ENCODE data around the gene DSCAML1. TPM values are rescaled to one million over a fixed set of nuclear protein-coding genes. Genes with fewer than 3 reads are reported as not detected.

DSCAML1 gene
- polyA plus RNA-seq, 2 donors = 0.04 TPM

DNA sequence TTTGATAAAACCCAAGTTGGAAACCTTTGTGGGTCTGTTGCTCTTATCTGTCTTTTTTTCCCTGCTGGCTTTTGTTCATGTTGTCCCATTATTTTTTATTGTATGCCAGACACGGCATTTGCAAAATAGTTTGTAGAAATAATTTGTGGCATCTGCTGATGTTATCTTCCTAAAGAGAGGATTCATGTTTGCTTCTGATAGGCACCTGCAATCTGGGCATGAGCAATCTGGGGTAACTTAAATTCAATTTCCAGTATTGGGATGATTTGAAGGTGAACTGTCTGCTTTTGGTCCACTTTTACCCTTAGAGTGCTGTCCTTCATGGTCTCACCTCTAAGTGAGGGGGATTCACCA is 342.5 kb downstream of the DSCAML1 start:
- Histone ChIP-seq H3K27me3 (ENCODE audit: control insufficient read depth in 1 of 2, insufficient read depth in 2 of 2, low read length in 2 of 2) (no peaks in the 10 kb centered on the region), H3K27ac (ENCODE audit: low read depth in 2 of 2, low read length in 1 of 2) (no peak overlapping the region), H3K9me3 (ENCODE audit: control insufficient read depth in 2 of 2, insufficient read depth in 1 of 2, low read depth in 1 of 2, low read length in 1 of 2) (peaks cover 0 to under 1% of the 10 kb centered on the region in 2 donors), H3K36me3 (ENCODE audit: control insufficient read depth in 2 of 2, insufficient read depth in 2 of 2, low read length in 1 of 2) (no peaks in the 10 kb centered on the region), H3K4me3 (ENCODE audit: low read depth in 1 of 2, low read length in 2 of 2) (no peak overlapping the region), H3K4me1 (ENCODE audit: control insufficient read depth in 2 of 2, insufficient read depth in 2 of 2, low read length in 1 of 2) (no peaks in the 10 kb centered on the region)
- WGBS, 2 donors = 91% methylated on average over 1 of the region's 1 CpG

DNA sequence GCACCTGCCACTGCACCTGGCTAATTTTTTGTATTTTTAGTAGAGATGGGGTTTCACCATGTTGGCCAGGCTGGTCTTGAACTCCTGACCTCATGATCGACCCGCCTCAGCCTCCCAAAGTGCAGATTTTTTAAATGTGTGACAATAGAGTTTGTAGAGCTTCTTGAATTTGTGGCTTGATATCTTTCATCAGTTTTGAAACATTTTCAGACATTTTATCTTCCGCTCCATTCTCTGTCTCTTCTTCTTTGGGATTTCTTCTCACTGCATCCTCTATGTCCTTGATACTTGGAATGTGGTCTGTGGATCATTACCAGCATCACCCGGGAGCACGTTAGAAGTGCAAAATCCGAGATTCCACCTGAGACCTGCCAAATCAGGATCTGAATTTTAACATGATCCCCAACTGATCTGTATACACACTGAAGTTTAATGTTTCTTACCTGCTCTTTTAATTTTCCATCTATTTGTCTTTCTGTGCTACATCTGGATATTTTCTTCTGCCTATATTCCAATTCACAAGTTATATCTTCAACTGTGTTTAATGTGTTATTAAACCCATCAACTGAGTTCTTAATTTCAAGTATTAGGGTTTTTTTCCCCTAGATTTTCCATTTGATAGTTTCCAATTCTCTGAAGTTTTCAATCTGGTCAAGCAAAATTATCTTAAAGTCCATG is 343.0 kb downstream of the DSCAML1 start:
- H3K9me3 ChIP-seq (ENCODE audit: control insufficient read depth in 2 of 2, insufficient read depth in 1 of 2, low read depth in 1 of 2, low read length in 1 of 2) = peaks cover 0 to 3% of the 10 kb centered on the region in 2 donors
- no peaks in the 10 kb centered on the region for H3K4me1 ChIP-seq (ENCODE audit: control insufficient read depth in 2 of 2, insufficient read depth in 2 of 2, low read length in 1 of 2)
- no peaks in the 10 kb centered on the region for H3K27me3 ChIP-seq (ENCODE audit: control insufficient read depth in 1 of 2, insufficient read depth in 2 of 2, low read length in 2 of 2)
- no peak overlapping the region for H3K27ac ChIP-seq (ENCODE audit: low read depth in 2 of 2, low read length in 1 of 2)
- no peak overlapping the region for H3K4me3 ChIP-seq (ENCODE audit: low read depth in 1 of 2, low read length in 2 of 2)
- WGBS, 2 donors = 91 to 95% methylated on average over 6 of the region's 6 CpGs
- H3K36me3 ChIP-seq (ENCODE audit: control insufficient read depth in 2 of 2, insufficient read depth in 2 of 2, low read length in 1 of 2) = no peaks in the 10 kb centered on the region

- 88 to 90% methylated on average over 9 of the region's 9 CpGs for WGBS, 2 donors
- Histone ChIP-seq H3K36me3 (ENCODE audit: control insufficient read depth in 2 of 2, insufficient read depth in 2 of 2, low read length in 1 of 2) (no peaks in the 10 kb centered on the region), H3K9me3 (ENCODE audit: control insufficient read depth in 2 of 2, insufficient read depth in 1 of 2, low read depth in 1 of 2, low read length in 1 of 2) (peaks cover 0 to 3% of the 10 kb centered on the region in 2 donors), H3K27me3 (ENCODE audit: control insufficient read depth in 1 of 2, insufficient read depth in 2 of 2, low read length in 2 of 2) (no peaks in the 10 kb centered on the region), H3K4me1 (ENCODE audit: control insufficient read depth in 2 of 2, insufficient read depth in 2 of 2, low read length in 1 of 2) (no peaks in the 10 kb centered on the region), H3K4me3 (ENCODE audit: low read depth in 1 of 2, low read length in 2 of 2) (no peak overlapping the region), H3K27ac (ENCODE audit: low read depth in 2 of 2, low read length in 1 of 2) (no peak overlapping the region)
Measured at GRCh38 chr11:117449111-117449693, 347.8 kb downstream of the DSCAML1 start.

DNA sequence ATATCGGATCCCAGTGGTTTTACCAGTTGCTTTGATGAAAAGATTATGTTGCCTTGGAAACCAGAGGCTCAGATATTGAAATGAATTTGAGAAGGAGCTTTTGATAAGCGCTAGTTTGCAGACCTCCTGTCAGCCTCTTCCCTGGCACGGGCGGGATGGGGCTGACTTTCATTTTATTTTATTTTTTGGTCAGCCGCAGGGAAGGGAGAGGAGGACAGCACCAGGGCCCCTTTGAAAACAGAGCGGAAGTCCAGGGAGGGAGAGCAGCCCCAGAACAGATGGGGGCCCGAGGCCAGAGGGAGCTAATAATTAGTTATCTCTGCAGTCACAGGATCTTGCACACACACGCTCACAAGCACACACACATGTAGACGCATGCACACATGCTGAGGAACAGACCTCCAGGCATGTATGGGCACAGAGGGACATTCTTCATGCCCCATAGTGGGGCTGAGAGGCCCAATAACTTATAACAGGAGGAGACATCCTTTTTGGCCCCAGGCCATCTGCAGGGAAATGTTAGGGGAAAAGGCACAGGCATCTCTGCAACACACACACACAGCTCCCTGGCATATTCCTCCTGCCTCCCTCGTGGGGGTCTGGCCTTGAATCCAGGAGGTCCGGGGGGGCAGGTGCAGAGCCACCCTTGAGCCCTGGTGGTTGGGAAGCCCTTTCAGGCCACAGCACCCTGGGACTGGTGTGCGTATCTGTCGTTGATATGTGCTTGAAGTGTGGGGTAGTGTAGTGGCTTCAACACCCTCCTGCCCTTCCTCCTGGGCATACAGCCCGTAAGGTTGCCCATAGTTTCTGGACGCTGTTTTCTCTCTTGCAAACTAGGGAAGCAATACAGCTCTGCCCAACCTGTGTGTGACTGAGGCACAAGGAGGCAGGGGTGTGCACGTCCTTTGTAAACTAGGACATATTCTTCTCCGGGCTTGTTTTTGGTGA is 352.0 kb downstream of the DSCAML1 start:
- no peaks in the 10 kb centered on the region for H3K4me1 ChIP-seq (ENCODE audit: control insufficient read depth in 2 of 2, insufficient read depth in 2 of 2, low read length in 1 of 2)
- no peaks in the 10 kb centered on the region for H3K36me3 ChIP-seq (ENCODE audit: control insufficient read depth in 2 of 2, insufficient read depth in 2 of 2, low read length in 1 of 2)
- no peak overlapping the region for H3K27ac ChIP-seq (ENCODE audit: low read depth in 2 of 2, low read length in 1 of 2)
- no peak overlapping the region for H3K4me3 ChIP-seq (ENCODE audit: low read depth in 1 of 2, low read length in 2 of 2)
- H3K9me3 ChIP-seq (ENCODE audit: control insufficient read depth in 2 of 2, insufficient read depth in 1 of 2, low read depth in 1 of 2, low read length in 1 of 2) = peaks cover 0 to 3% of the 10 kb centered on the region in 2 donors
- H3K27me3 ChIP-seq (ENCODE audit: control insufficient read depth in 1 of 2, insufficient read depth in 2 of 2, low read length in 2 of 2) = peaks cover 0 to 2% of the 10 kb centered on the region in 2 donors
- WGBS, 2 donors = 48 to 56% methylated on average over 17 of the region's 17 CpGs

- peaks cover 0 to 2% of the 10 kb centered on the region in 2 donors for H3K27me3 ChIP-seq (ENCODE audit: control insufficient read depth in 1 of 2, insufficient read depth in 2 of 2, low read length in 2 of 2)
- H3K4me1 ChIP-seq (ENCODE audit: control insufficient read depth in 2 of 2, insufficient read depth in 2 of 2, low read length in 1 of 2) = peaks cover 0 to under 1% of the 10 kb centered on the region in 2 donors
- WGBS, 2 donors = 46 to 58% methylated on average over 8 of the region's 8 CpGs
- H3K4me3 ChIP-seq (ENCODE audit: low read depth in 1 of 2, low read length in 2 of 2) = no peak overlapping the region
- H3K36me3 ChIP-seq (ENCODE audit: control insufficient read depth in 2 of 2, insufficient read depth in 2 of 2, low read length in 1 of 2) = no peaks in the 10 kb centered on the region
- H3K9me3 ChIP-seq (ENCODE audit: control insufficient read depth in 2 of 2, insufficient read depth in 1 of 2, low read depth in 1 of 2, low read length in 1 of 2) = no peaks in the 10 kb centered on the region
- no peak overlapping the region for H3K27ac ChIP-seq (ENCODE audit: low read depth in 2 of 2, low read length in 1 of 2)
Measured at GRCh38 chr11:117444256-117444655, 352.8 kb downstream of the DSCAML1 start.

DNA sequence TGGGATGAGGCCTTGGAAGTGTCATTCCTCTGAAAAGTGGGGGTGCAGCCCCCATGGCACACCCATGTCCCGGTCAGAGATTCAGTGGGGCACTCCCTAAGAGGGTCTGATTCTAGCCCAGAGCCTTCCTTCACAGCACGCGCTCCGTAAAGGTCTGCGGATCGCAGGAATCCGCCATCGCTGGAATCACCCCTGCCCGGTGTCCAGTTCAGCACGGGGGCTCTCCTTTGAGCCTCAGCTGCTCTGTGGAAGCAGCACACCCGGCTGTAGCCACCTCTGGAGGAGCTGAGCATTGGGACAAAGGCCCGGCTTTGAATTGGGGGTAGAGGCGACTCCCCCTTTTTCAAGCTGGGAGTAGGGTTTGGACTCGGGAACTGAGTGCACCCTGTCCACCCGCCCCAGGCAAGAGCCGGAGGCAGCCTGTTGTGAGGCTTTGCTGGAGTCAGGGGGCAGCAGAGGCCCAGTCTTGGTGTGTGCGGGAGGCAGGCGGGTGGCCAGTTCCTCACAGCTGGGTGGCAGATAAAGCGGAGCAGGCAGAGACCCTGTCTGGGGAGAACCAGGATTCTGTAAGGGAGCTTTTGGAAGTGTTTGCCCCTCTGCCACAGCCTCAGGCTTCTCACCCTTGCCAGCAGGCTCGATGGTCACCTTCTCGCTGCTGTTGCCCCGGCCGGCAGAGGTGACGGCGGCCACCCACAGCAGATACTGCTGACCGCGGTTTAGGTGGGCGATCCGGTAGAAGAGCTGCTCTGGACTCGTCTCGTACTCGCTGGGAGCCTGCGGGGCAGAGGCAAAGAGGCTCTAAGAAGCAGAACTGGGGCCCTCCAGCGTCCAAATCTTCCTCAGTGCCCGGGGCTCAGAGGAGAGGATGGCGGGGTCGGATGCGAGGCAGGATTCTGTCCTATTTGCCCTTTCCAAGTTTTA is 353.5 kb downstream of the DSCAML1 start:
- 41 to 47% methylated on average over 38 of the region's 38 CpGs for WGBS, 2 donors
- Histone ChIP-seq H3K9me3 (ENCODE audit: control insufficient read depth in 2 of 2, insufficient read depth in 1 of 2, low read depth in 1 of 2, low read length in 1 of 2) (no peaks in the 10 kb centered on the region), H3K27ac (ENCODE audit: low read depth in 2 of 2, low read length in 1 of 2) (no peak overlapping the region), H3K4me1 (ENCODE audit: control insufficient read depth in 2 of 2, insufficient read depth in 2 of 2, low read length in 1 of 2) (peaks cover 0 to 2% of the 10 kb centered on the region in 2 donors), H3K4me3 (ENCODE audit: low read depth in 1 of 2, low read length in 2 of 2) (no peak overlapping the region), H3K36me3 (ENCODE audit: control insufficient read depth in 2 of 2, insufficient read depth in 2 of 2, low read length in 1 of 2) (no peaks in the 10 kb centered on the region), H3K27me3 (ENCODE audit: control insufficient read depth in 1 of 2, insufficient read depth in 2 of 2, low read length in 2 of 2) (peaks cover 0 to 2% of the 10 kb centered on the region in 2 donors)

DNA sequence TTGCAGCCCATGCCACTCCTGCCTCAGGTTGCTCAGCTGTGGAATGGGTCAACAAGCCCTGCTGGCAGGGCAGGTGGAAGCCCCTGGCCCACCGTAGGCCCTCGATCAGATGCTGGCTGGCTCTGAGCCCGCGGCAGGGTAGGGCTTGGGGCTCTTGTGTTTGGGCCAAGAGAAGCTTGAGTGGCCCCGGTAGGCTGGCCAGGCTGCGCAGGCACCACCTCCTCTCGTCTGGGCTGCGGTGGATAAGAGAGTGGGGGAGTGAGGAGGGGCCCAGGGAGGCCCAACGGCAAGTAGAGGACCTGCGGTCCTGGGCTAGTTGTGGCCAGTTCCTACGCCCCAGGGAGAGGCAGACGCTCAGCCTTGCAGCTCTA is 354.2 kb downstream of the DSCAML1 start:
- 72 to 74% methylated on average over 12 of the region's 12 CpGs for WGBS, 2 donors
- H3K36me3 ChIP-seq (ENCODE audit: control insufficient read depth in 2 of 2, insufficient read depth in 2 of 2, low read length in 1 of 2) = no peaks in the 10 kb centered on the region
- no peaks in the 10 kb centered on the region for H3K9me3 ChIP-seq (ENCODE audit: control insufficient read depth in 2 of 2, insufficient read depth in 1 of 2, low read depth in 1 of 2, low read length in 1 of 2)
- H3K27ac ChIP-seq (ENCODE audit: low read depth in 2 of 2, low read length in 1 of 2) = no peak overlapping the region
- H3K4me3 ChIP-seq (ENCODE audit: low read depth in 1 of 2, low read length in 2 of 2) = no peak overlapping the region
- peaks cover 0 to 2% of the 10 kb centered on the region in 2 donors for H3K27me3 ChIP-seq (ENCODE audit: control insufficient read depth in 1 of 2, insufficient read depth in 2 of 2, low read length in 2 of 2)
- H3K4me1 ChIP-seq (ENCODE audit: control insufficient read depth in 2 of 2, insufficient read depth in 2 of 2, low read length in 1 of 2) = peaks cover 0 to 2% of the 10 kb centered on the region in 2 donors

DNA sequence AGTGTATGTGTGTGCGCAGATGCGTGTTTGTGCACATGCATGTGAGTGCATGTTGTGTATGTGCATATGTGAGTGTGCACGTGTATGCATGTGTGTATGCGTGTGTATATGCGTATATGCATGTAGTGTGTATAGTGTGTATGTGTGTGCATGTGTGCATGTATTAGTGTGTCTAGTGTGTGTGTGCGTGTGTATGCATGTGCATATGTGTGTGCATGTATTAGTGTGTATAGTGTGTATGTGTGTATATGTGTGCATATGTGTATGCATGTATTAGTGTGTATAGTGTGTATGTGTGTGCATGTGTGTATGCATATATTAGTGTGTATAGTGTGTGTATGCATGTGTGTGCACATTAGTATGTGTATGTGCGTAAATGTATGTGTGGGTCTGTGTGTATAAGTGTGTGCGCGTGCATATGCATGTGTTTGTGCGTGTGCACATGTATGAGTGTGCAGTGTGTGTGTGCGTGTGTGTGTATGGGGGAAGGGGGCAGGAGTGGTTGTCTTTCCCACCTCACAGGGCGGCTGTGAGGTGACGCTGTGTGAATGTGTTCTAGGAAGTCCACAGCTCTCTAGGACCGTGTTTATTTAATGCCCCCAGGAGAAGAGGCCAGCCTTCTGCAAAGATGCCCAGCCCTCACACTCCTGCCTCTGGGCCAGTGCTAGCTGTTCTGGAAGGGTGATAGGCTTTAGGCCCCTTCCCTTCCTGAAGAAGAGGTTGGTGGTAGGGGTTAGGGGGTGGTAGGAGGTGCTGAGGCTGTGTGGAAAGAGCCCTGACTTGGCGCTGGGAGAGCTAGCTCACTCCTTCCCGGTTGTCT is 354.8 kb downstream of the DSCAML1 start:
- no peak overlapping the region for H3K4me3 ChIP-seq (ENCODE audit: low read depth in 1 of 2, low read length in 2 of 2)
- H3K27ac ChIP-seq (ENCODE audit: low read depth in 2 of 2, low read length in 1 of 2) = no peak overlapping the region
- WGBS, 2 donors = 91 to 94% methylated on average over 16 of the region's 16 CpGs
- H3K36me3 ChIP-seq (ENCODE audit: control insufficient read depth in 2 of 2, insufficient read depth in 2 of 2, low read length in 1 of 2) = no peaks in the 10 kb centered on the region
- peaks cover 0 to 2% of the 10 kb centered on the region in 2 donors for H3K27me3 ChIP-seq (ENCODE audit: control insufficient read depth in 1 of 2, insufficient read depth in 2 of 2, low read length in 2 of 2)
- H3K4me1 ChIP-seq (ENCODE audit: control insufficient read depth in 2 of 2, insufficient read depth in 2 of 2, low read length in 1 of 2) = peaks cover 0 to 2% of the 10 kb centered on the region in 2 donors
- H3K9me3 ChIP-seq (ENCODE audit: control insufficient read depth in 2 of 2, insufficient read depth in 1 of 2, low read depth in 1 of 2, low read length in 1 of 2) = no peaks in the 10 kb centered on the region

Measured in esophagus (tissue), 2 donors.